ENCODE measurements around the gene LDB3.

Gene LDB3

GRCh38 chr10:86684331-86685097 is 16.2 kb downstream of the LDB3 start:
- no peak for DNase-seq (ENCODE audit: low read depth in 2 of 2, low spot score in 1 of 2)

- no peak for DNase-seq (ENCODE audit: low read depth in 2 of 2, low spot score in 1 of 2)
Observed at GRCh38 chr10:86685416-86685815, 17.1 kb downstream of the LDB3 start.

GRCh38 chr10:86685893-86686632 is 17.8 kb downstream of the LDB3 start:
- DNase-seq (ENCODE audit: low read depth in 2 of 2, low spot score in 1 of 2) = no peak

DNA sequence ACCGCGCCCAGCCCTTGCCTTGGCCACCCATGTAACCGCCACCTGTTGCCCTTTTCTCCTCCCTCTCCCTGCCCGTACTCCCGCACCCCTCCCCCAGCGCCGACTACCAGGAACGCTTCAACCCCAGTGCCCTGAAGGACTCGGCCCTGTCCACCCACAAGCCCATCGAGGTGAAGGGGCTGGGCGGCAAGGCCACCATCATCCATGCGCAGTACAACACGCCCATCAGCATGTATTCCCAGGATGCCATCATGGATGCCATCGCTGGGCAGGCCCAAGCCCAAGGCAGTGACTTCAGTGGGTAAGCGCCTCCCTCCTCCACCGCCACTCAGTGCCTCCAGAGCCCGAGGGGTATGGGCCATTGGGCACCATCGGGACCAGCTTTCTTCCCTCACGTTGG is 18.7 kb downstream of the LDB3 start:
- DNase-seq (ENCODE audit: low read depth in 2 of 2, low spot score in 1 of 2) = no peak

GRCh38 chr10:86687750-86688149 is 19.4 kb downstream of the LDB3 start:
- DNase-seq (ENCODE audit: low read depth in 2 of 2, low spot score in 1 of 2) = no peak

- DNase-seq (ENCODE audit: low read depth in 2 of 2, low spot score in 1 of 2) = no peak
Observed at GRCh38 chr10:86688398-86688921, 20.1 kb downstream of the LDB3 start.

- no peak for DNase-seq (ENCODE audit: low read depth in 2 of 2, low spot score in 1 of 2)
Observed at GRCh38 chr10:86689146-86689545, 20.8 kb downstream of the LDB3 start.

- no peak for DNase-seq (ENCODE audit: low read depth in 2 of 2, low spot score in 1 of 2)
Observed at GRCh38 chr10:86690231-86690630, 21.9 kb downstream of the LDB3 start.

- DNase-seq (ENCODE audit: low read depth in 2 of 2, low spot score in 1 of 2) = no peak
Observed at GRCh38 chr10:86690657-86691084, 22.4 kb downstream of the LDB3 start.

DNA sequence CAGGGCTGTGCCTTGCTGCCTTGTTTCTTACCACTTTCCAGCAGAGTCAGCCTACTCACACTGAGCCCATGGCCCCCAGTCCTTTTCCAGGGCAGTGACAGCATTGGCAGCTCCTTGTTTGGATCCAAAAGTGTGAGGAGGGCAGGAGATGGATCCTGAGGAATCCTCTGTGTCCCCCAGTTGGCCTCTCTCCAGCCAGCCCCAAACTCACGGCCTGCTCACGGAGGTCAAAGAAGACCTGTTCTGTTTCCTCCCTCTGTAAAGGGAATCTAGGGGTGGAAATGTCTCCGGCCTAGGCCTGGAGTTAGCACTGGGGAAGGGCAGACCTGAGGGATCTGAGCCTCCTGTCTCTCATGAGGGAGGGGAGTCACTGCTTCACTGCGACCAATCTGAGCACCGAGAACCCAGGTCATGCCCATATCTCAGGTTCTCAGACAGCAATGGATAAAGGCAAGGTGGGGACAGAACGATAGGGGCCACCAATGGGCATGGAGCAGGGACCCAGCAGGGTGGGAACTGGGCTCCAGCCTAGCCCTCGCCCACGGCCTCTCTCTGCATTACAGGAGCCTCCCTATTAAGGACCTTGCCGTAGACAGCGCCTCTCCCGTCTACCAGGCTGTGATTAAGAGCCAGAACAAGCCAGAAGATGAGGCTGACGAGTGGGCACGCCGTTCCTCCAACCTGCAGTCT is 23.2 kb downstream of the LDB3 start:
- DNase-seq (ENCODE audit: low read depth in 2 of 2, low spot score in 1 of 2) = no peak

DNA sequence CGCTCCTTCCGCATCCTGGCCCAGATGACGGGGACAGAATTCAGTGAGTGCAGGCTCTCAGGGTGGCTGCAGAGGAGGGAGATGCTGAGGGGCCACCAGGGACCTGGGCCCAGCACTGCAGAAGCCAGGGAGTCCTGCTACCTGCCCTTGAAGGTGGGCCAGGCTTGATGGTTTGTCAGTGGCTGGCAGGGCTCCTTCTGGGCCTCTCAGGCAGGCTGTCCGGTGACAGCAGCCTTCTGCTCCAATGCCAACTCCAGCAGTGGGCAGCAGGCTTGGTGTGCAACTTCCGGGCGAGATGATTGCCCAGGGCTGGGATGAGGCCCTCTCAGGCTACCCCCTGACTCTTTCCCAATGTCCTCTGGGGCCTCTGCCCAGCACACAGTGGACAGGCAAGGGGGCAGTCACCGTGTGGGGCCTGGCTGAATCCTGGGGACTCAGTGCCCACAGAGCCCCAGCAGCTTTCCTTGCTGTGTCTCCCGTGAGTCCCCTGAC is 23.8 kb downstream of the LDB3 start:
- DNase-seq (ENCODE audit: low read depth in 2 of 2, low spot score in 1 of 2) = no peak

DNA sequence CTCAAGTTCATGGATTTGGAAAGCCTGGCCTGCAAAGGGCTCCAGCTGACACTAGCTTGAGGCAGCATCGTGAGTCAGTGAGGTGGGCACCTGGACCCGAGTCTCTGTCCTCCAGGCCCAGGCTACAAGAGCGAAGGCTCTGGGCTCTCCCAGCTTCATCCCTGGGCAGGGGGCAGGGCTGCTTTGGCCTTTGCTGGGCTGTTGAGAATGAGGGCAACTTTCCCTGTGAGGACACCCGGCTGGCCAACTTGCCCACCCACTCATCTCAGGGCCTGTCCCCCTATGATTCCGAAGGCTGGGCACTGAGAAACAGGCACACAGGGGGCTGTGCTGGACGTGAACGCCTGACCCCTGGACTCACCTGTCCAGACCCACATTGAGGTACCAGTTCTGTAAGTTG is 24.4 kb downstream of the LDB3 start:
- DNase-seq (ENCODE audit: low read depth in 2 of 2, low spot score in 1 of 2) = no peak

DNA sequence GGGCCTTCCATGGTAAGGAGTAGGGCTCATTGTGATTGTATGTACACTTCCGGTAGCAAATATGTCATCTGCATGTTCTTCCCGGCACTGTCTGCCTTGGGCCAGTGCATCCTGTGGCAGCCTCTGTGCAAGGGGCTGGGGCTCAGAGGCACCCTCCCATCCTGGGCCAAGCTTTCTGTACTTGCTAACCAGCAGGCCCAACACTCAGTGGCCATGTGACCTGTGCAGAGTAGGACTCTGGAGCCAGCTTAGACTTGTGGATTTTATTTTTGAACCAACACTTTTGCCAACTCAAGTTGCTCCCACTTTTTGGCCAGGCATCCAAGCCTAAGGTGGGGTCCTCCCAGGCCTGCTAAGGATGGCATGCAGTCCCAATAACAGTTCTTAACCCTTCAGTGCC is 25.0 kb downstream of the LDB3 start:
- no peak for DNase-seq (ENCODE audit: low read depth in 2 of 2, low spot score in 1 of 2)

- peak in 1 of 2 donors; percentile 6 for DNase-seq (ENCODE audit: low read depth in 2 of 2, low spot score in 1 of 2)
Observed at GRCh38 chr10:86693721-86694369, 25.5 kb downstream of the LDB3 start.

DNA sequence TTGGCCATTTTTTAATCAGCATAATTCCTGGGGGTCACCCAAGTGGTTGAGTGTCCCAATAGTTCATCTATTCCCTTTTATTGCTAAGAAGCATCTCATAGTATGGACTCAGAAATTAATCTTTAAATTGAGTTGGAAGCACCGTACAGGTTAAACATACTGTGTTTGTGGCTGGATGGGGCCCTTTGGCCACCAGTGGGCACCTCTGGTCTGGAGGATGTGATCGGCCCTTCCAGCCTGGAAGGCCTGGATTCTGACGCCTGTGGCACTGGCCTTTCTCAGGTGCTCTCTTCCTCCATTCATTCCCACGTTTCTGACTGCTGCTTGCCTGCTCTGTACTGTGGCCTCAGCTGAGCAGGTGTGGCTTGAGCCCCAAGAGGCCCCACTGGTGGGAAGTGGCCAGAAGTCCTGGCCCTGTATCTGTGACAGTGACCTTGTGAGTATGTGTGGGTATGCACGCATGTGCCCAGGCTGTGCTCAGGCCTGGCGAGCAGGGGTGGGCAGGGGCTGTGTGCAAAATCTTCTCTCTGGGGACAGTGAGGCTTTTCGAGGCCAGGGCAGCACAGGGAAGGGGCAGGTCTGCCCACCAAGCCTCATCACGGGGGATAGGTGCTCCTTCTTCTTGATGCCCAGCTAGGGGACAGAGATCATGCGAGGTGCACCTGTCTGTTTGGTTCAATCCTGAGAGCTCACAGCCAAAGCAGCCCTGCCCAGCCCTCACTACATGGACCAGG is 30.1 kb downstream of the LDB3 start:
- DNase-seq (ENCODE audit: low read depth in 2 of 2, low spot score in 1 of 2) = no peak

DNA sequence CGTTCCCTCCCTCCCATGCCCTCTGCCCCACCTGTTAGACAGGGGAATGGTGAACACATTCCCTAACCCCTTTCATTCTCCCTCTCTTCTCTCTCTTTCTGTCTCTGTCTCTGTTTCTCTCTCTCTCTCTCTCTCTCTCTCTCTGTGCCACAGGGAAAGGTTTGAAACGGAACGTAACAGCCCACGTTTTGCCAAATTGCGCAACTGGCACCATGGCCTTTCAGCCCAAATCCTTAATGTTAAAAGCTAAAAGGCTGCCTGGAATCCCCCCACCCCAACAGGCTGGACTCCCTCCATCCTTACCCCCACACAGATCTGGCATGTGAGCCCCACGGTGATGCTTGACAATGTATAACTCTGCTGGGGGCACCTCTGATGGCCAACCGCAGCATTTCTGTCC is 30.8 kb downstream of the LDB3 start:
- DNase-seq (ENCODE audit: low read depth in 2 of 2, low spot score in 1 of 2) = no peak

DNA sequence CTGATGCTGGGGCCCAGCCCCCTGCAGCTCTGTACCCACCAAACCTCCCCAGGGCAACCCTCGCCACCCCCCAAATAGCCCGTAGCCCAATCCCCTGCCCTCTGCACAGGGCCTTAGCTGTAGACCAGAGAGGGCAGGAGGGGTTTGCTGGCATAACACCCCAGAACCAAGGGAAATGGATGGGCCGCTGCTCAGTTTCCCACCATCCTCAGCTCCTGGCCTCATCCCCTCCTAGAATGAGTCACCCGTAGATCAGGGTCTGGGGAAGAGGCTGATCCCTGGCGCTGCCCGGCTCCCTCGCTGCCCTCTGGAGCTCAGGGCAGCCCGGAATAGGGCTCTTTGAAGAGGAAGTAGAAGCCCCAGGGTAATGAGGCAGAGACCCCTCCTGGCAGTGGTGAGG is 31.2 kb downstream of the LDB3 start:
- DNase-seq (ENCODE audit: low read depth in 2 of 2, low spot score in 1 of 2) = no peak

- no peak for DNase-seq (ENCODE audit: low read depth in 2 of 2, low spot score in 1 of 2)
Observed at GRCh38 chr10:86699991-86700840, 31.9 kb downstream of the LDB3 start.

DNA sequence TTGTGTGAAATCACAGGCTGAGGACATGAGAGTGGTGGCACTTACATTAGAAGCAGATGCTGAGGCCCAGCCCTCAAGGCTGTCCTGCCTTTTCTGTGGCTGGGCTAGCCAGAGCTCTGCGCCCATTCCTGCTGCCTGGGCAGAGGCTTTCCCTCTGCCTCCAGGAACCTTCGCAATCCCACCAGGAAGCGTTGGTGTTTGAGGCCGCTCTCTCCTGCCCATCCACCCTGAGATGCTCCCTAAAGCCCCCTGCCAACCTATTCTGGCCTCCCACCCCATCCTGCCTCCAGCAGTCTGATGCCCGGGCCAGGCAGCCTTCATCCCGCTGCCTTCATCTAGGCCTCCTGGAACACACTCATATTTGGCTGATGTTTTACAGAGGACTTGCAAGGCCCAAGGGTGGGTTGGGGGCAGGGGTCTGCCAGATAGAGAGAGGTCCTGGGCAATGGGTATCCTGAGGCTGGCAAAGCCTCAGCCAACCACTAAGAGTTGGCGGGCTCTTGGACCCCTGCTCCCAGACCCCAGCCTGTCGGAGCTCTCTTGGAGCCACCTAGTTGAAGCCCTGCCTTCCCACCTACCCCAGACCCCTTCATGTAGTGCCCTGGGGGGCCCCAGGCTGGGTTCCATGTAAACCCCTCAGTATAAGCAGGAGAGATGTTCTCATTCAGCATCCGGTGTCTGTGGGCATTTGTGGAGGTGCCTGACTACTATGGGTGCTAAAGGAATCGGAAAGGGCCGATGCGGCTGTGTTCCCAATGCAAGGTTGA is 32.7 kb downstream of the LDB3 start:
- DNase-seq (ENCODE audit: low read depth in 2 of 2, low spot score in 1 of 2) = no peak
